ENCODE data around the gene TACC2. TPM values are rescaled to one million over a fixed set of nuclear protein-coding genes. Genes with fewer than 3 reads are reported as not detected.

Gene TACC2
- total and polyA plus RNA-seq, 2 experiments from 2014 or later, result 4.3 to 16.7 TPM

DNA sequence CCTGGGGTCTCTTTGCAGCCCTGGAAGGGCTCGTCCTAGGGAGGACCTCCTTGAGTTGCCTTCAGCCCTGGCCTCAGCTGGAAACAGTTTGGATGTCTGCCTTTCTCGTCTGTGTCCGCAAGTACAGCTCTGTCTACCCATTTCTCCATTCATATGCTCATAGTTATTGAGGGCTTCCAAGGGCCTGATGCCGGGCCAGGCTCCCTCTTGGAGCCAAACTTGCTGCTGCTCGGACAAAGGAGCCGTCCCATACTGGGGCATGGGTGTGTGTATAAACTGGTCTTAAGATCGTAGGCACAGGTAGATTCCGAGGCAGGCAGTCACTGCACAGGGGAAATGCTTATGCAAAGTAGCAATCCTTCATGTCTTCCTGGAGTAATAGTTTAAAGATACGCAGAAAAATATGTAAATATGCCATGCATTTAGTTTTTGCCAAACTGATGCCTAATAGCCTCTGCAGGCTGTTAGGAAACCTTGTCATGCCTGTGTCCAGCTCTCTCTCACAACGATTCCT is 165.1 kb downstream of the TACC2 start:
- peaks cover 32% of the 10 kb centered on the region for H3K4me1 ChIP-seq (ENCODE audit: insufficient read depth)
- peaks cover 25% of the 10 kb centered on the region for H3F3A ChIP-seq (ENCODE audit: insufficient read depth)
- no peak for DNase-seq
- 49 to 51% methylated on average over 10 of the region's 10 CpGs for WGBS, 2 experiments (ENCODE audit: low coverage in 1 of 2, low lambda C conversion rate in 2 of 2, missing lambda C conversion rate in 2 of 2)
- TF ChIP-seq EZH2phosphoT487 (IDR thresholded peaks at IDR 0.05; ENCODE audit: insufficient read depth, low read depth) (no peak), EZH2 (IDR thresholded peaks at IDR 0.05; ENCODE audit: insufficient read depth, poor library complexity, severe bottlenecking) (no peak)
- no peaks in the 10 kb centered on the region for H3K9me2 ChIP-seq (ENCODE audit: insufficient read depth)
- H2AFZ ChIP-seq, result no peak overlapping the region
- H3K4me3 ChIP-seq, result no peak overlapping the region
- no peaks in the 10 kb centered on the region for H3K9me3 ChIP-seq (ENCODE audit: low read depth)
- peak overlapping the region; percentile 66 for H3K27ac ChIP-seq
- H4K20me1 ChIP-seq (ENCODE audit: insufficient read depth), result no peaks in the 10 kb centered on the region
- in situ Hi-C loops (cut with MboI), result no loop called here
- peaks cover 4% of the 10 kb centered on the region for H3K79me2 ChIP-seq (ENCODE audit: insufficient read depth)
- H3K36me3 ChIP-seq (ENCODE audit: low read depth), result no peaks in the 10 kb centered on the region
- H3K27me3 ChIP-seq (replicated peaks; ENCODE audit: insufficient read depth), result no peaks in the 10 kb centered on the region
- peak overlapping the region; percentile 70 for H3K9ac ChIP-seq
- H3K4me2 ChIP-seq (ENCODE audit: unreplicated experiment), result no peak overlapping the region

DNA sequence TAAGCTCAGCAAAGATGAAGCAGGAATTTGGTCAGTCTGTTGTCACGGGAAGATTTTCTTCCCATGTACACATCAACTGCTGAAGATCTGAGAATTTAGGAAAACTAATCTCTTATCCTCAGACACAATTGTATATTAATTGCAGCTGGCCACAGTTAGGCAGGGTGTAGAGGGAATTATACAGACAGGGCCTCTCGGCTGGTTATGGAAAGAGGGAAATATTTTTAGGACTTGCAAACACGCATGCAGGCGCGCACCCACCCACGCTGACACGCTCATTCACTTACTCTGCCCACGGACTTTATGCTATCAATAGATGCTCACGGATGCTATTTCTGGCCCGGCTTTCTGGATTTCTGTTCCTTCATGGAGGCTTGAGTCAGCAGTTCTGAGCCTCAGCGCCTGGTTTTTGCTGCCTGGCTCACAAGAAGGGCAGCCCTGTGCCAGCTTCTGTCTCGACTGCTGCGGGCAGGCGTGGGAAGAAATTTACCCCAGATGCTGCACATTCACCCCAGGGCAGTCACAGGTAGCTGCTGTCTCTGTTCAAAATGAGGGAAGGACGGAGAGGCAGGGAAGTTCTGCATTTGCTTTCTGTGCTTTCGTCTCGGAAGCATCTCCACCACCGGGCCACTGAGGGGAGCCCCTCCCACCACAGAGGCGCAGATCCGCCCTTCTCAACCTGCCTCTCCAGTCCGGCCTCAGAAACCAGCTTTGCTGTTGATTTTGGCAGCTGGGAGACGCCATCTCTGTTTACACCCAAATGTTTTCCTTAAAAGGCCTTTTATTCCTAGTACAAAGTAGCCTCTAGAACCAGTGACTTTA is 165.8 kb downstream of the TACC2 start:
- peak overlapping the region; percentile 43 for H3K4me3 ChIP-seq
- no peaks in the 10 kb centered on the region for H3K9me3 ChIP-seq (ENCODE audit: low read depth)
- peaks cover 25% of the 10 kb centered on the region for H3K4me1 ChIP-seq (ENCODE audit: insufficient read depth)
- H2AFZ ChIP-seq, result peak overlapping the region; percentile 53
- TF ChIP-seq EZH2phosphoT487 (IDR thresholded peaks at IDR 0.05; ENCODE audit: insufficient read depth, low read depth) (no peak), EZH2 (IDR thresholded peaks at IDR 0.05; ENCODE audit: insufficient read depth, poor library complexity, severe bottlenecking) (no peak)
- no peaks in the 10 kb centered on the region for H3K36me3 ChIP-seq (ENCODE audit: low read depth)
- peak overlapping the region; percentile 66 for H3K27ac ChIP-seq
- peak overlapping the region; percentile 70 for H3K9ac ChIP-seq
- peaks cover 4% of the 10 kb centered on the region for H3K79me2 ChIP-seq (ENCODE audit: insufficient read depth)
- no peaks in the 10 kb centered on the region for H4K20me1 ChIP-seq (ENCODE audit: insufficient read depth)
- 6 to 7% methylated on average over 21 to 22 of the region's 22 CpGs for WGBS, 2 experiments (ENCODE audit: low coverage in 1 of 2, low lambda C conversion rate in 2 of 2, missing lambda C conversion rate in 2 of 2)
- peak; percentile 91 for DNase-seq
- H3K9me2 ChIP-seq (ENCODE audit: insufficient read depth), result no peaks in the 10 kb centered on the region
- H3F3A ChIP-seq (ENCODE audit: insufficient read depth), result peaks cover 25% of the 10 kb centered on the region
- no peaks in the 10 kb centered on the region for H3K27me3 ChIP-seq (replicated peaks; ENCODE audit: insufficient read depth)
- in situ Hi-C loops (cut with MboI), result no loop called here
- H3K4me2 ChIP-seq (ENCODE audit: unreplicated experiment), result peak overlapping the region; percentile 70

DNA sequence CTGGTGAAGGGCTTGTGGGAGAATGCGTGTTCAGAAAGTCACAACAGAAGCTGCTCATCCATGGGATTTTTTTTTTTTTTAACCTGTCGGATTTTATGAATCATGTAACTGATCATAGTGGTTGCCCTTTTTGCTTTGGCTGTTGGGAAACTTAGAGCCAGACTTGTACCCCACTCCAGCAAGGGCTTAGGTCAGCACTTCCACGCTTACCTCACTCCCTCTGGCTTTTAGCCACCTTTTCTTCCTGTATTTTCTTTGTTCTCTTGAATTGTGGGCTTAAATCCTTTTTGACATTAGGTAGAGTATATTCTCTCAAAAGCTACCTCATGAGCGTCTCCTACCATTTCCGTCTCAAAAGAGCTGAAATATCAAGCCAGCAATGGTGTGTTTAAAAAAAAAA is 168.5 kb downstream of the TACC2 start:
- Histone ChIP-seq H3K27ac (no peak overlapping the region), H3K4me3 (no peak overlapping the region), H3K9me2 (ENCODE audit: insufficient read depth) (no peaks in the 10 kb centered on the region), H3K36me3 (ENCODE audit: low read depth) (no peaks in the 10 kb centered on the region), H3K4me2 (ENCODE audit: unreplicated experiment) (no peak overlapping the region), H4K20me1 (ENCODE audit: insufficient read depth) (no peaks in the 10 kb centered on the region), H3K9ac (no peak overlapping the region), H3F3A (ENCODE audit: insufficient read depth) (peaks cover 25% of the 10 kb centered on the region), H3K9me3 (ENCODE audit: low read depth) (no peaks in the 10 kb centered on the region), H3K79me2 (ENCODE audit: insufficient read depth) (peaks cover 4% of the 10 kb centered on the region), H2AFZ (no peak overlapping the region), H3K27me3 (replicated peaks; ENCODE audit: insufficient read depth) (no peaks in the 10 kb centered on the region), H3K4me1 (ENCODE audit: insufficient read depth) (peaks cover 17% of the 10 kb centered on the region)
- no peak for DNase-seq
- 92 to 94% methylated on average over 5 of the region's 5 CpGs for WGBS, 2 experiments (ENCODE audit: low coverage in 1 of 2, low lambda C conversion rate in 2 of 2, missing lambda C conversion rate in 2 of 2)
- in situ Hi-C loops (cut with MboI), result no loop called here
- TF ChIP-seq EZH2 (IDR thresholded peaks at IDR 0.05; ENCODE audit: insufficient read depth, poor library complexity, severe bottlenecking) (no peak), EZH2phosphoT487 (IDR thresholded peaks at IDR 0.05; ENCODE audit: insufficient read depth, low read depth) (no peak)

DNA sequence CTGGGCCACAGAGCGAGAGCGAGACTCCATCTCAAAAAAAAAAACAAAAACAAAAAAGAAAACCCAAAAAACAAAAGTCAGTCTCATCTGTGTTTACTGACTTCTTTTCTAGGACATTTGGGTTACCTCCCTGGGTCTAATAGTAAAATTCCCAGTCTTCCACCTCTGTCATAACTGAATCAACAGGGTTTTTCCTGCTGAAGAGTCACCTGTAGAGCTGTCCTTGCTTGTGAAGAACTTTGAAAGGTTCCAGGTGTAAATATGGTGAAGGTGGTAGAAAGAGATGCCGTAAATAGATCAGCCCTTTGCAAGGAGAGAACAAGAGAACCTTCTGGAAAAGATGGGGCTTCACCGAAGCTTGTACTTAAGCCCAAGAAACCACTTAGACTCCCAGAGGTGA is 169.4 kb downstream of the TACC2 start:
- Histone ChIP-seq H3F3A (ENCODE audit: insufficient read depth) (peaks cover 19% of the 10 kb centered on the region), H3K36me3 (ENCODE audit: low read depth) (no peaks in the 10 kb centered on the region), H2AFZ (no peak overlapping the region), H3K4me2 (ENCODE audit: unreplicated experiment) (no peak overlapping the region), H3K79me2 (ENCODE audit: insufficient read depth) (peaks cover 4% of the 10 kb centered on the region), H3K4me1 (ENCODE audit: insufficient read depth) (peaks cover 13% of the 10 kb centered on the region), H3K9me3 (ENCODE audit: low read depth) (no peaks in the 10 kb centered on the region), H3K27me3 (replicated peaks; ENCODE audit: insufficient read depth) (no peaks in the 10 kb centered on the region), H4K20me1 (ENCODE audit: insufficient read depth) (no peaks in the 10 kb centered on the region), H3K27ac (no peak overlapping the region), H3K9me2 (ENCODE audit: insufficient read depth) (no peaks in the 10 kb centered on the region), H3K4me3 (no peak overlapping the region), H3K9ac (no peak overlapping the region)
- no peak for DNase-seq
- in situ Hi-C loops (cut with MboI), result no loop called here
- 98 to 99% methylated on average over 4 of the region's 4 CpGs for WGBS, 2 experiments (ENCODE audit: low coverage in 1 of 2, low lambda C conversion rate in 2 of 2, missing lambda C conversion rate in 2 of 2)
- TF ChIP-seq EZH2 (IDR thresholded peaks at IDR 0.05; ENCODE audit: insufficient read depth, poor library complexity, severe bottlenecking), result no peak
